CD14-positive monocyte (primary cell): Measurements from ENCODE around the gene NANOS3. TPM values are rescaled to one million over a fixed set of nuclear protein-coding genes. Genes with fewer than 3 reads are reported as not detected.
"Not testable (repeated sequence)": the region's sequence is repeated elsewhere in the genome, so short reads cannot be mapped to it uniquely, and the experiment has no call there.

Source experiments
- DNase-seq, 3 donors: peaks; one replicate each; pipeline ENCODE4 v3.0.0-alpha.2; 2011 to 2022
- H2AFZ ChIP-seq: 2 replicates; pipeline ENCODE4 v1.6.0; 2012; ENCODE audit warnings: mild to moderate bottlenecking, low read depth, low read length, inconsistent platforms; ENCODE audit not compliant: insufficient read depth, poor library complexity, severe bottlenecking
- H3K27ac ChIP-seq, 2 donors: 1 replicate in 1 of 2; 2 replicates in 1 of 2; pipeline ENCODE4 v1.5.1; 2012 to 2013; ENCODE audit warnings: low read length in 2 of 2, control low read depth in 1 of 2, inconsistent platforms in 1 of 2, low read depth in 1 of 2, mild to moderate bottlenecking in 1 of 2
- H3K27me3 ChIP-seq, 2 donors: one replicate each; pipeline versions ENCODE4 v1.6.0 to v1.6.1; 2011 to 2013; ENCODE audit warnings: low read length in 2 of 2; ENCODE audit not compliant: control insufficient read depth in 2 of 2, insufficient read depth in 2 of 2
- H3K36me3 ChIP-seq, 2 donors: replicated peaks in 1 of 2; 1 replicate in 1 of 2; 2 replicates in 1 of 2; pipeline versions ENCODE4 v1.5.1 to v1.6.1; 2012 to 2013; ENCODE audit warnings: low read length in 2 of 2, control low read depth in 1 of 2, inconsistent platforms in 1 of 2, mild to moderate bottlenecking in 1 of 2; ENCODE audit not compliant: insufficient read depth in 2 of 2, control insufficient read depth in 1 of 2
- H3K4me1 ChIP-seq, 2 donors: 1 replicate in 1 of 2; 2 replicates in 1 of 2; pipeline versions ENCODE4 v1.5.1 to v1.6.1; 2012 to 2013; ENCODE audit warnings: low read length in 2 of 2, control low read depth in 1 of 2, inconsistent platforms in 1 of 2, mild to moderate bottlenecking in 1 of 2, moderate library complexity in 1 of 2; ENCODE audit not compliant: insufficient read depth in 2 of 2, control insufficient read depth in 1 of 2
- H3K4me2 ChIP-seq: replicated peaks from 2 replicates; pipeline ENCODE3; 2012; ENCODE audit warnings: low read length, moderate library complexity, mild to moderate bottlenecking; ENCODE audit not compliant: poor library complexity, severe bottlenecking; ENCODE audit errors: extremely low read depth
- H3K4me3 ChIP-seq, 3 experiments: fragments of 200-600 bp in 1 of 3; sonication (generic) in 1 of 3; replicated peaks in 1 of 3; 1 replicate in 2 of 3; 2 replicates in 1 of 3; pipeline ENCODE4 v1.5.1; 2011 to 2013; ENCODE audit warnings: low read length in 3 of 3, mild to moderate bottlenecking in 3 of 3, control low read depth in 2 of 3, low read depth in 2 of 3, inconsistent platforms in 1 of 3, moderate library complexity in 1 of 3
- H3K79me2 ChIP-seq: 2 replicates; pipeline ENCODE4 v1.6.0; 2012; ENCODE audit warnings: mild to moderate bottlenecking, control low read depth, inconsistent platforms, low read length, moderate library complexity; ENCODE audit not compliant: insufficient read depth
- H3K9ac ChIP-seq: 2 replicates; pipeline ENCODE4 v1.6.0; 2017; ENCODE audit warnings: low read length, mild to moderate bottlenecking; ENCODE audit not compliant: insufficient read depth, poor library complexity, severe bottlenecking
- H3K9me3 ChIP-seq, 2 donors: replicated peaks in 1 of 2; 1 replicate in 1 of 2; 2 replicates in 1 of 2; pipeline versions ENCODE4 v1.5.1 to v1.6.1; 2012 to 2013; ENCODE audit warnings: low read length in 2 of 2, control low read depth in 1 of 2; ENCODE audit not compliant: control insufficient read depth in 1 of 2, insufficient read depth in 1 of 2
- H4K20me1 ChIP-seq: 2 replicates; pipeline ENCODE4 v1.6.0; 2012; ENCODE audit warnings: mild to moderate bottlenecking, low read length, control low read depth, moderate library complexity; ENCODE audit not compliant: insufficient read depth
- H3K27ac Mint-ChIP-seq, 7 donors: one replicate each; pipeline ENCODE4 v1.8.0; 2020; ENCODE audit warnings: mild to moderate bottlenecking in 7 of 7, mixed read lengths in 7 of 7, moderate library complexity in 6 of 7, inconsistent platforms in 2 of 7
- H3K27me3 Mint-ChIP-seq, 3 donors: one replicate each; pipeline ENCODE4 v1.8.0; 2021 to 2022; ENCODE audit warnings: low read depth in 3 of 3, mild to moderate bottlenecking in 3 of 3, mixed read lengths in 3 of 3, moderate library complexity in 3 of 3, inconsistent platforms in 1 of 3
- H3K36me3 Mint-ChIP-seq, 2 donors: one replicate each; pipeline ENCODE4 v1.8.0; 2020; ENCODE audit warnings: mixed read lengths in 2 of 2, inconsistent platforms in 1 of 2, mild to moderate bottlenecking in 1 of 2
- H3K4me1 Mint-ChIP-seq: one replicate; pipeline ENCODE4 v1.8.0; 2020; ENCODE audit warnings: mild to moderate bottlenecking, mixed read lengths
- H3K4me3 Mint-ChIP-seq, 2 donors: one replicate each; pipeline ENCODE4 v1.8.0; 2020; ENCODE audit warnings: mild to moderate bottlenecking in 2 of 2, mixed read lengths in 2 of 2, moderate library complexity in 1 of 2
- H3K9me3 Mint-ChIP-seq, 7 donors: one replicate each; pipeline ENCODE4 v1.8.0; 2020 to 2022; ENCODE audit warnings: mixed read lengths in 7 of 7, mild to moderate bottlenecking in 6 of 7, moderate library complexity in 6 of 7, inconsistent platforms in 2 of 7
- CTCF ChIP-seq: fragments of 200-600 bp; IDR thresholded peaks from one replicate; pipeline ENCODE4 v1.8.0; 2022; ENCODE audit warnings: antibody characterized with exemption, mild to moderate bottlenecking
- WGBS: methylation state at CpG from one replicate; pipeline ENCODE4 v1.1.5; 2013; ENCODE audit warnings: missing lambda C conversion rate; ENCODE audit not compliant: insufficient coverage; 5-methylcytosine and 5-hydroxymethylcytosine counted together
- intact Hi-C, 2 donors: fragments of 100-400 bp; cut with micrococcal nuclease; formaldehyde crosslinking; loops; one replicate each; pipeline versions ENCODE4 v1.15.0 to v1.15.1; 2023
- polyA plus RNA-seq, 3 donors: library from polyadenylated mRNA; depleted of rRNA in 1 of 3; unstranded in 2 of 3; stranded (reverse) in 1 of 3; fragments of 300-500 nt in 2 of 3; fragments of >200 nt in 1 of 3; fragmentation: Illumina TruSeq in 2 of 3; gene quantifications; 1 replicate in 2 of 3; 2 replicates in 1 of 3; pipeline ENCODE4 v1.2.3, GENCODE V29; 2012 to 2021

NANOS3 gene
- polyA plus RNA-seq, 3 donors, result not detected

GRCh38 chr19:13852171-13852707 lies 24.7 kb upstream of the NANOS3 start:
- H3K36me3 ChIP-seq, result not testable (repeated sequence)

GRCh38 chr19:13856497-13856896 lies 20.4 kb upstream of the NANOS3 start:
- H3K27me3 Mint-ChIP-seq, result peaks cover 0 to 2% (median 0%) of the 10 kb centered on the region in 3 donors
- Histone ChIP-seq H3K27me3 (no peaks in the 10 kb centered on the region), H3K79me2 (no peaks in the 10 kb centered on the region), H3K36me3 (no peaks in the 10 kb centered on the region), H3K27ac (no peak overlapping the region), H3K9me3 (no peaks in the 10 kb centered on the region), H3K4me1 (peaks cover 9 to 12% of the 10 kb centered on the region in 2 donors), H3K4me2 (no peak overlapping the region), H3K4me3 (no peak overlapping the region), H2AFZ (no peak overlapping the region), H4K20me1 (no peaks in the 10 kb centered on the region), H3K9ac (no peak overlapping the region)
- no peaks in the 10 kb centered on the region for H3K9me3 Mint-ChIP-seq
- peak overlapping the region in 4 of 7 donors; percentile 22 to 73 (median 46) for H3K27ac Mint-ChIP-seq
- 50% methylated on average over 1 of the region's 2 CpGs for WGBS
- peaks cover 22% of the 10 kb centered on the region for H3K4me1 Mint-ChIP-seq
- intact Hi-C loops, result no loop called here
- H3K36me3 Mint-ChIP-seq, result peaks cover 0 to 2% of the 10 kb centered on the region in 2 donors
- no peak overlapping the region for H3K4me3 Mint-ChIP-seq
- DNase-seq, result no peak
- TF ChIP-seq CTCF, result no peak

More at GRCh38 chr19:13852171-13852707, 24.7 kb upstream of the NANOS3 start:
- H3K9me3 Mint-ChIP-seq, H3K79me2 ChIP-seq, H2AFZ ChIP-seq, H4K20me1 ChIP-seq, H3K27me3 Mint-ChIP-seq, H3K27ac ChIP-seq, H3K9ac ChIP-seq, H3K4me2 ChIP-seq, H3K4me3 ChIP-seq, H3K27me3 ChIP-seq, H3K36me3 Mint-ChIP-seq, DNase-seq, H3K4me3 Mint-ChIP-seq, H3K9me3 ChIP-seq: not testable (repeated sequence)
- H3K27ac Mint-ChIP-seq, result peak overlapping the region in 4 of 7 donors; percentile 53 to 99 (median 68)
- intact Hi-C loops, result loop anchor here in 1 of 2 donors (5.0 kb wide), 1 partner anchor 120 kb away; no protein-coding TSS in a partner anchor
- H3K4me1 ChIP-seq, result peaks cover 37 to 38% of the 10 kb centered on the region in 2 donors
- peaks cover 38% of the 10 kb centered on the region for H3K4me1 Mint-ChIP-seq
- 93% methylated on average over 2 of the region's 12 CpGs for WGBS
